B cell (primary cell): Measurements from ENCODE around the gene CD72. TPM values are rescaled to one million over a fixed set of nuclear protein-coding genes. Genes with fewer than 3 reads are reported as not detected.
A peak's percentile ranks its signal among the peaks of the same experiment; 100 is the strongest.

Experiments used
- ATAC-seq: fragments of 200-7000 bp; cut with Tn5 transposase; one replicate; pipeline ENCODE4 v1.10.0; 2021; ENCODE audit warnings: low read depth, mild to moderate bottlenecking, moderate number of reproducible peaks, moderate library complexity
- CTCF ChIA-PET: fragments of 350-600 bp; sonication (Branson Sonifier 250); formaldehyde crosslinking; loops from one replicate; lab custom pipeline; 2021; ENCODE audit warnings: antibody characterized with exemption, inconsistent platforms; lab: Charles Lee
- POLR2A ChIA-PET: fragments of 350-600 bp; sonication (Branson Sonifier 250); formaldehyde crosslinking; loops from one replicate; lab custom pipeline; 2021; ENCODE audit warnings: antibody characterized with exemption; lab: Charles Lee
- DNase-seq: peaks from one replicate; pipeline ENCODE4 v3.0.0; 2013
- H2AFZ ChIP-seq: 2 replicates; pipeline ENCODE4 v1.6.1; 2012; ENCODE audit warnings: mild to moderate bottlenecking, low read depth, low read length; ENCODE audit not compliant: insufficient read depth, poor library complexity, severe bottlenecking
- H3K27ac ChIP-seq, 2 donors: 1 replicate in 1 of 2; 2 replicates in 1 of 2; pipeline ENCODE4 v1.5.1; 2012 to 2013; ENCODE audit warnings: low read length in 2 of 2, mild to moderate bottlenecking in 2 of 2, moderate library complexity in 1 of 2
- H3K27me3 ChIP-seq, 4 experiments: fragments of 200-600 bp in 1 of 4; sonication (generic) in 1 of 4; replicated peaks in 1 of 4; 1 replicate in 2 of 4; 2 replicates in 2 of 4; pipeline versions ENCODE4 v1.6.1 to v1.7.0; 2013 to 2016; ENCODE audit warnings: low read length in 3 of 4, mild to moderate bottlenecking in 2 of 4, mixed read lengths in 1 of 4, moderate library complexity in 1 of 4; ENCODE audit not compliant: insufficient read depth in 4 of 4, control insufficient read depth in 3 of 4; ENCODE audit errors: control extremely low read depth in 1 of 4
- H3K36me3 ChIP-seq, 2 experiments: replicated peaks in 1 of 2; 1 replicate in 1 of 2; 2 replicates in 1 of 2; pipeline versions ENCODE4 v1.6.1 to v1.7.1; 2013; ENCODE audit warnings: low read length in 1 of 2; ENCODE audit not compliant: insufficient read depth in 2 of 2, control insufficient read depth in 1 of 2; ENCODE audit errors: control extremely low read depth in 1 of 2, extremely low read depth in 1 of 2
- H3K4me1 ChIP-seq, 2 donors: fragments of 200-600 bp in 1 of 2; sonication (generic) in 1 of 2; 1 replicate in 1 of 2; 2 replicates in 1 of 2; pipeline versions ENCODE4 v1.5.1 to v1.6.1; 2013 to 2017; ENCODE audit warnings: low read length in 2 of 2; ENCODE audit not compliant: control insufficient read depth in 2 of 2, insufficient read depth in 2 of 2
- H3K4me2 ChIP-seq: replicated peaks from 2 replicates; pipeline ENCODE3; 2012; ENCODE audit warnings: mild to moderate bottlenecking, low read depth, low read length; ENCODE audit not compliant: poor library complexity, severe bottlenecking
- H3K4me3 ChIP-seq, 5 experiments: fragments of 200-600 bp in 1 of 5; sonication (generic) in 1 of 5; 1 replicate in 3 of 5; 2 replicates in 2 of 5; pipeline versions ENCODE4 v1.5.1 to v1.7.0; 2011 to 2016; ENCODE audit warnings: low read length in 4 of 5, mild to moderate bottlenecking in 4 of 5, low read depth in 2 of 5, control low read depth in 1 of 5, moderate library complexity in 1 of 5; ENCODE audit not compliant: insufficient read depth in 1 of 5; ENCODE audit errors: control extremely low read depth in 1 of 5, extremely low read depth in 1 of 5
- H3K79me2 ChIP-seq: fragments of 200-600 bp; sonication (generic); one replicate; pipeline ENCODE4 v1.6.0; 2016; ENCODE audit warnings: low read length; ENCODE audit not compliant: control insufficient read depth, insufficient read depth
- H3K9ac ChIP-seq: fragments of 200-600 bp; sonication (generic); 2 replicates; pipeline ENCODE4 v1.6.1; 2017; ENCODE audit warnings: mild to moderate bottlenecking, low read length, moderate library complexity
- H3K9me3 ChIP-seq, 3 donors: one replicate each; pipeline versions ENCODE4 v1.6.1 to v1.7.1; 2013; ENCODE audit warnings: low read length in 2 of 3; ENCODE audit not compliant: control insufficient read depth in 2 of 3, insufficient read depth in 1 of 3; ENCODE audit errors: control extremely low read depth in 1 of 3
- H4K20me1 ChIP-seq: 2 replicates; pipeline ENCODE4 v1.6.0; 2012; ENCODE audit warnings: mild to moderate bottlenecking, low read length; ENCODE audit not compliant: insufficient read depth, control insufficient read depth, poor library complexity, severe bottlenecking
- H3K27ac Mint-ChIP-seq: one replicate; pipeline ENCODE4 v1.8.0; 2021; ENCODE audit warnings: mixed read lengths
- H3K27me3 Mint-ChIP-seq: one replicate; pipeline ENCODE4 v1.8.0; 2021; ENCODE audit warnings: mixed read lengths
- H3K4me1 Mint-ChIP-seq: one replicate; pipeline ENCODE4 v1.8.0; 2021; ENCODE audit warnings: mixed read lengths
- H3K4me3 Mint-ChIP-seq: one replicate; pipeline ENCODE4 v1.8.0; 2021; ENCODE audit warnings: mixed read lengths
- H3K9me3 Mint-ChIP-seq: one replicate; pipeline ENCODE4 v1.8.0; 2022; ENCODE audit warnings: mixed read lengths; ENCODE audit not compliant: insufficient read depth
- CTCF ChIP-seq: fragments of 200-600 bp; IDR thresholded peaks from one replicate; pipeline ENCODE4 v1.8.0; 2022; ENCODE audit warnings: antibody characterized with exemption, mild to moderate bottlenecking
- EZH2 ChIP-seq: IDR thresholded peaks from 2 replicates; pipeline ENCODE4 v1.6.1; 2012; ENCODE audit warnings: borderline replicate concordance, low read depth, mild to moderate bottlenecking, moderate library complexity, low read length; ENCODE audit not compliant: insufficient read depth, poor library complexity, severe bottlenecking
- WGBS: methylation state at CpG from one replicate; pipeline ENCODE4 v1.1.5; 2013; ENCODE audit warnings: missing lambda C conversion rate; ENCODE audit not compliant: insufficient coverage; 5-methylcytosine and 5-hydroxymethylcytosine counted together
- intact Hi-C: fragments of 100-400 bp; cut with micrococcal nuclease; formaldehyde crosslinking; loops from one replicate; pipeline ENCODE4 v1.10.0; 2022
- polyA plus RNA-seq: library from polyadenylated mRNA; depleted of rRNA; stranded (reverse); fragments of >200 nt; gene quantifications from 2 replicates; pipeline ENCODE4 v1.2.3, GENCODE V29; 2012
- total RNA-seq, 2 donors: library from RNA; stranded (reverse); fragments of 120-200 nt in 1 of 2; gene quantifications; 1 replicate in 1 of 2; 2 replicates in 1 of 2; pipeline versions ENCODE4 v1.2.3 to v1.2.4, GENCODE V29; 2013 to 2022

Gene CD72
- total and polyA plus RNA-seq, 2 donors (not counting 1 experiment from before 2014, with no cell fraction given): 94.6 to 436 TPM

GRCh38 chr9:35599763-35600604 is 18.2 kb downstream of the CD72 start:
- ChIA-PET POLR2A (no interaction called here), CTCF (interaction anchor here (0.5 to 2.4 kb wide), 7 partner anchors 11 to 700 kb away, joined by 3 to 10 read pairs (median 3); no protein-coding TSS in a partner anchor)
- DNase-seq (peak; percentile 14), ATAC-seq (no peak)
- TF ChIP-seq EZH2 (no peak), CTCF (no peak)
- 84% methylated on average over 14 of the region's 14 CpGs for WGBS
- peaks cover 20 to 31% of the 10 kb centered on the region in 2 donors for H3K4me1 ChIP-seq
- no peak overlapping the region for H2AFZ ChIP-seq
- H3K27me3 ChIP-seq: no peaks in the 10 kb centered on the region
- H3K4me2 ChIP-seq: no peak overlapping the region
- H3K27ac ChIP-seq: no peak overlapping the region
- Mint-ChIP-seq H3K4me3 (no peak overlapping the region), H3K27ac (no peak overlapping the region), H3K4me1 (peaks cover 21% of the 10 kb centered on the region), H3K27me3 (no peaks in the 10 kb centered on the region), H3K9me3 (no peaks in the 10 kb centered on the region)
- no peaks in the 10 kb centered on the region for H4K20me1 ChIP-seq
- H3K79me2 ChIP-seq: peaks cover 3% of the 10 kb centered on the region
- intact Hi-C loops: no loop called here
- H3K9me3 ChIP-seq: peaks cover 0 to 11% (median 0%) of the 10 kb centered on the region in 3 donors
- no peak overlapping the region for H3K9ac ChIP-seq
- no peaks in the 10 kb centered on the region for H3K36me3 ChIP-seq
- H3K4me3 ChIP-seq: no peak overlapping the region
